HG02678 (cell line): Measurements from ENCODE around the gene AGRP.

Experiments used
- ATAC-seq: cut with Tn5 transposase; IDR thresholded peaks from one replicate; pipeline ENCODE4 v1.9.1; 2021; ENCODE audit warnings: mild to moderate bottlenecking, moderate library complexity; ENCODE audit not compliant: unreplicated experiment

Gene AGRP

DNA sequence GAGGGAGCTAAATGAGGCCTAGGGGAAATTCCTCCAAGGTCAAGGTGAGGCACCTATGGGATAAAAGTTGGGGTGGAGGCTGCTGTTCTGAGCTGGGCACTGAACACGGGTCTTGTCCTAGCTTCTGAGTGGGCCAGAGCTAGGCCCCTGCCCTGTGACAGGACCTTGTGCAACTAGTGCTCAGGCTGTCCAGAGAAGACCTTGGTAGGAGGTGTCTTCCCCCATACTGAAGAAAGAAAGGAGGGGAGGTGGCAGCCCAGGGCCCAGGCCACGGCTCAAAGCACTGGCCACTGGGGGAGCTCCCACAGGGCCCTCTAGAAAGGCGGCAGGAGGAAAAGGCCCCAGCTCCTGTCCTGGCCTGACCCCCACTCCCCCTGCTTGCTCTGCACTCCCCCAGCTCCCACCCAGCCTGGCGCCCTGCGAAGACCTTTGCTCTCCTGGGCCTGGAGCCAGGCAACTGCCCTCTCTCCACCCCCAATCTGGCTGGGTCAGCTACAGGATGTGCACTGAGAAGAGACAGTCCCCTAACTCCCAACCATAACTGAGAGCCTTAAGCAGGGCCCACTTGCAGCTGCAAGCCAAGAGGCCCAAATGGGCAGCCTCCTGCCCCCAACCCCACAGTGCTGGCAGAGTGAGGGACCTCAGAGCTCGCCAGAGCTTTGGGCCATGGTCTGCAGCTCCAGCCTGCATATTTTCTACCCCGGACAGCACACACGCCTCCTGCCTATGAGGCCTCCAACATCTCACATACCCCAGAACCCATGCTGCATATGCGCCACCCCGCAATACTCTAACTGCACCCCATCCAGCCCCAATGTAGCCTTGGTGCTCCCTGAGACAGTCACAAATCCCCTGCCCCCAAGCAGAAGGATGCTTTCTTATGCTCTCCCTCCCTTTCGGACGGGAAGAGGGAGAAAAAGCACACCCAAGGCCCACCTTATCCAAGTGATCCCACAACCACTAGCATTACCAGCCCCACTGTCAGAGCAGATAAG, 37.1 kb downstream of the AGRP start:
- no peak for ATAC-seq

DNA sequence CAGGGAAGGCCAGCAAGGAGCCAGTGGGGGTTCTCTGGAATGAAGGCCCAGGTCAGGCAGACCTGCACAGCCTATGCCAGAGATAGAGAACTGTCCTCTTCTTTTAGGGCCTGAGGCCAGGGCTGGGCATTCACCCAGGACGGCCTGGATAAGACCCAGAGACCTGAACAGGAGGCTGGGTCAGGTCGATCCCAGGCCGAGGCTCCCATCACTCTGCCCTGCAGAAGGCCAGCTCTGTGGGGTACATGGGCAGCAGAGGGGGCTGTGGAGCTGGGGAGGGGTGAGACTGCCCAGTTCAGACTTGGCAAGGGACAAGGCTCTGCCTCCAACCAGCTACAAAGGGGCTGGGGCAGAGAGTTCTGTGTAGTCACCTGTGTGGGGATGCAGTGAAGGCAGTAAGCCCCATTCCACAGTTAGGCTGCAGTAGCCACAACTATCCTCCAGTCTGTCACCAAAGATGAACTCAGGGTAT, 37.9 kb downstream of the AGRP start:
- no peak for ATAC-seq

DNA sequence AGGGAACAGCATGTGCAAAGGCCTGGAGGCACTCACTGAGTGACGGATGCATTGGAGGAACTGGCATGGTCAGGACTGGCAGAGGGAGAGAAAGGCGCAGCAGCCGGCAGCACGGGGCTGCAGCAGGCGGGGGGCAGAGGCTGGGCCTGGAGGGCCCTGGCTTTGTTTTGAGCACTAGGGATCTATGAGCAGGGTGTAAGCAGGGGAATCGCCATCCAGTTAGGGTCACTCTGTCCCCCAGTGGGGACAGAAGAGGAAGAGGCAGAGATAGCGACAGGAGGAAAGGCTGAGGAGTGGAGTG, 38.3 kb downstream of the AGRP start:
- ATAC-seq: no peak

- ATAC-seq: no peak
Observed at GRCh38 chr16:67444259-67445125, 38.9 kb downstream of the AGRP start.

- ATAC-seq: no peak
Observed at GRCh38 chr16:67443265-67443664, 40.1 kb downstream of the AGRP start.

DNA sequence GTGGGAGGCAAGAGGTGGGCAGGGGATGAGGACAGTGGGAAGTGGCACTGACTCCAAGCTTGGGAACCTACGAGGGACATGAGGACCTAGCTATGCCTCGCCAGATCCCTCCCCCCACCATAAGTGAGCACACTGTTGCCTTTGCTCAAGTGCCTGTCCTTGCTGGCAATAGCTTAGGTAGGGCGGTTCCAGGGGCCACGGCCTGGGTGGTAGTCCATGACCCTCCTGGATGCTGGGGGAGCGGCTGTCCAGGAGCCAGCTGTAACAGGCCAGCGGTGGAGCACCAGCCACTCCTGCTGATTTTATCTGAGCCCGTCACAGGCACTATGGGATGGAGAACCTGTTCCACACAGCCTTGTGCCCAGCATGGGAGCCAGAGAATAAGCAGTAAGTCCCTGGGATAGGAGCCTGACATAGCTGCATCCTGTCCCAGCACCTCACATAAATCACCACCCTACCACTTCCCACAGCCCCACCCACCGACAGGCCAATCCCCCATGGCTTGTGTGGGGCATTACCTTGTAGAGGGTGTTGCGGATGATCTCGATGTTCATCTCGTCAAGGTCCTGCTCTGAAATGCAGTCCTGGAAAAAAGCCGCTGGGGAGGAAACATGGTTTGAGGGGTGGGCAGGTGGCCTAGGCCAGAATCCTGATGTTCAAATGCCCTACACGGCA, 40.6 kb downstream of the AGRP start:
- ATAC-seq: no peak

DNA sequence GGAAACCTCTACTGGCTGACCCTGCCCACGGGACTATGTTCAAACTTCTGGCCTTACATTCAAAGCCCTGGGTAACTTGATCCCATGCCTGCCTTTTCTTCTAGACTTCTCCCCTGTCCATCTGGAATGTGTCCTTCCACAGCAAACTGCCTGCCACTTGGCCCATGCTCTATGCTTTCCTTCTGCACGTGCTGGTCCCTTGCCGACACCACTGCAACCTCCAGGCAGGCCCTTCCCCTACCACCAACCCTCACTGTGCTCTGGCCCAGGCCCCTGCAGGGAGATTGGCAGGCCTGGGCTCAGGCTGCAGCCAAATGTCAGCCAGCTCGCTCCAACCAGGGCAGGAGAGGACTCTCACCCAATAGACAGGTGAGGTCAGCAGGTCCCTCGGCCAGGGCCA, 41.4 kb downstream of the AGRP start:
- no peak for ATAC-seq

GRCh38 chr16:67441271-67441753, 42.0 kb downstream of the AGRP start:
- no peak for ATAC-seq

- no peak for ATAC-seq
Observed at GRCh38 chr16:67438824-67439393, 44.4 kb downstream of the AGRP start.

- ATAC-seq: no peak
Observed at GRCh38 chr16:67438098-67438791, 45.1 kb downstream of the AGRP start.

DNA sequence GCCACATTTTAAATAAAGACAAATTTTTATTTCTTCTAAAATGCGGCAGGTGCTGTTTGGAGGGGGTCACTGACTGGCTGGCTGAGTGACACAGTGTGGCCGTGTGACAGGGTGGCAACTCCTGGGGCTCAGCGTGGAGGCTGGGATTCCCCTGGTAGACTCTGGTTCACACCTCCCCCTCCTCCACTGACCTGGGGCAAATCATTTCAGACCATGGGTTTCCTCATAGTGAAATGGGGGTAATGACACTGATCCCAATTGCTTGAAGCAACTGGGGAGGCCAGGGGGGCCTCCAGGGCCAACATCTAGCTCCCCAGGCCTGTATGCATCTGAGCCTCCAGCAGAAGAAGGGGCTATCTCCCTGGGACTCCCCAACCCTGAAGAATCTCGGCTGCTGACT, 45.8 kb downstream of the AGRP start:
- ATAC-seq: no peak

- no peak for ATAC-seq
Observed at GRCh38 chr16:67436640-67437193, 46.6 kb downstream of the AGRP start.

DNA sequence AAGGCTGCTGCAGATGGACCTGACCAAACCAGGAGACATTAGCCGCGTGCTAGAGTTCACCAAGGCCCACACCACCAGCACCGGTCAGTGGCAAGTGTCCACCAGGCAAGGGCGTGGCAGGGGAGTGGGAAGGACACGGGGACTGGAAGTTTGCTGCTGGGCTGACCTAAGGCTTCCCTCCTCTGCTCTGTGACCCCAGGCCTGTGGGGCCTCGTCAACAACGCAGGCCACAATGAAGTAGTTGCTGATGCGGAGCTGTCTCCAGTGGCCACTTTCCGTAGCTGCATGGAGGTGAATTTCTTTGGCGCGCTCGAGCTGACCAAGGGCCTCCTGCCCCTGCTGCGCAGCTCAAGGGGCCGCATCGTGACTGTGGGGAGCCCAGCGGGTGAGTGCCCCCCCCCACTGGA, 47.6 kb downstream of the AGRP start:
- ATAC-seq: no peak

GRCh38 chr16:67433131-67433719, 50.1 kb downstream of the AGRP start:
- ATAC-seq: no peak
